GM18873 (cell line): ENCODE results near the gene THSD7A.

ENCODE experiments used
- ATAC-seq: cut with Tn5 transposase; IDR thresholded peaks from one replicate; pipeline ENCODE4 v1.9.1; 2021; ENCODE audit warnings: mild to moderate bottlenecking, moderate library complexity, moderate number of reproducible peaks; ENCODE audit not compliant: unreplicated experiment, low FRiP score

Gene THSD7A

DNA sequence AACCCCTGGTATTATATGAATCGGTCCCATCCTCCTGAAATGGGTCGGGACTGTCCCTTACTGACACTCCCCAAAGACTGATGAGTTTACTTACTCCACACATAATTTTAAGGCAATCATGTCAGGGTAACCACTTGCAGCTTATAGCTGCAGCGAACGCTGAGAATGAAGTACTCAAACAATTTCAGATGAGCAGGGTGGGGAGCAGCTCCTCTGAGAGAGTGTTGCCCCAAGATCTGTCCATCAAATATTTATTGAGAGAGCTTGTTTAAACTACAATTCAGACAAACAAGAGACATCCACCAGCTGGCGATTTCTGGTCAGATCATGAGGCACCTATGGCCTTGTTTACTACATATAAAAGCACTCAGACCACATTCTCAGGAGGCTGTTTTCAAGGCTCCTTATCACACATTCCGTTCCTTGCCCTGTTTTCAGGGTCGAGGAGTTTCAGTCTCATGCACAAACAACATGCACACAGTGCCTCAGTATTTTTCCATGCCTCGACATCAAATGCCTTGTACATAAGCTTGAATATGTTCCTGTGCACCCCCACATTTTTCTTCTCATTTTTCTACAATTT is 80.1 kb downstream of the THSD7A start:
- no peak for ATAC-seq

DNA sequence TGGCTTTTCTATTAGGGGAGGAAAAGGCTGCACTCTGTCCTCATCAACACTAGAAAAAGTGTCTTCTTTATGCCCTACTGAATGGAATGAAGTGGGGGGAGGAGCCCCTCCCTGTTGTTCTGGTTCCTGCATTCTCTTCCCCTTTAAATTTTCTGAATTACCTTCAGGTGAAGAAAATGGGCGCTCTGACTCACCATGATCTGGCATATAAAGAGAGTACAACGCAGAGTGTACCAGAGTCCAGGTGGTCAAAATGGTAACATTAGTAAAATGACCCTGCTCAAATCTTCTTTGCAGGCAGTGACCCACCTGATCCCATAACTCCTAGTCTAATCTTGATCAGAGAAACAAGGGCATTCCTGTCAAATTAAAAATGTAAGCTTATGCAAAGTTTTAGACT is 80.7 kb downstream of the THSD7A start:
- ATAC-seq, result no peak

DNA sequence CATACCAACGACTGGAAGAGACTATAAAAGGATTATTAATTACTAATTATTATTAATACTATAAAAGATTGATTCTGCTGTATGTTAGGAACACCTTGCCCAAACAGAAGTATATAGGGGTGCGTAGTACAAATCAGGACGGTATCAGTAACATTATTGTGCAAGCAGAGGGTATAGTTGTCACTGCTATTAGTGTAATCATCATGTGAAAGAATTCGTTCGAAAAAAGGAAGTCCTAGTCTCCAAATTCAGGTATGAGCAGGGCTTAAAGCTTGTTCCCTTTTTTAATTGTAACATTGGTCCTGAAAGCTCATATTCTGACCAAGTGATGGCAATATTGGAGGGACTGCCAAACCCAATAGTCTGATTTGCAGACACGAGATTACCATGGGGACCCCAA is 81.8 kb downstream of the THSD7A start:
- no peak for ATAC-seq

DNA sequence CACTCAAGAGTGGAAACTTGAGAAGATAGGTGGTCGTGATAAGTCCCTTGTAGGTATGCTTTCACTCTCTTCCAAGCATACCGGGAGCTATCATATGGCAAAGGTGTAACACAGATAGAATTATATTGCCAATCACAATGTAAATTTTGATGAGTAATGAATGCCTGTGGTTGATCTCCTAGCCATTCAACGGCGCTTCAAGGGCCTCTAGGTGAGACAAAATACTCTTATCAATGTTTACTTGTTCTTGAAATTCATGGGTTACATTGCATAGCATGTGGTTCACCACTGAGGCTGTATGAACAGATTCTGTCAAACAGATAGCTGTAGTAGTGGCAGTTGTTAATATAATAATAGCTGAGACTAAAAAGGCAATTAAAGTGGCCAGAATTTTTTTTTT is 82.4 kb downstream of the THSD7A start:
- no peak for ATAC-seq

GRCh38 chr7:11748884-11749283 is 83.1 kb downstream of the THSD7A start:
- ATAC-seq, result no peak

GRCh38 chr7:11747715-11748485 is 84.1 kb downstream of the THSD7A start:
- ATAC-seq, result no peak

DNA sequence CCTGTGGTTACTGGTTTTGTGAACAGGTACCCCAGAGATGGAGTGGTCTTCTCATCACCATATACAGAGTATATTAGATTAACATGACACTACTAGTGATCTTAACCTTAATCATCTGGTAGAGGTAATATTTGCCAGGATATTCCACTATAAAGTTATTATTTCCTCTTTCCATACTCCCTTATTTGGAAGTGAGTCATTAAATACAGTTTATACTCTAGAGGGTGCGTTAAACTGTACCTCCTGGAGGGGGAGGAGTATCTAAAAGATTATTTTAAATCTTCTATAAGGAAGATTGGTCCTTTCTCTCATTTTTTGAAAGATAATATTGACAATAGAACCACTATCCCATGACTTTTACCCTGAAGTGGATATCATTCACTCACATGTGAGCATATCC is 85.4 kb downstream of the THSD7A start:
- no peak for ATAC-seq

DNA sequence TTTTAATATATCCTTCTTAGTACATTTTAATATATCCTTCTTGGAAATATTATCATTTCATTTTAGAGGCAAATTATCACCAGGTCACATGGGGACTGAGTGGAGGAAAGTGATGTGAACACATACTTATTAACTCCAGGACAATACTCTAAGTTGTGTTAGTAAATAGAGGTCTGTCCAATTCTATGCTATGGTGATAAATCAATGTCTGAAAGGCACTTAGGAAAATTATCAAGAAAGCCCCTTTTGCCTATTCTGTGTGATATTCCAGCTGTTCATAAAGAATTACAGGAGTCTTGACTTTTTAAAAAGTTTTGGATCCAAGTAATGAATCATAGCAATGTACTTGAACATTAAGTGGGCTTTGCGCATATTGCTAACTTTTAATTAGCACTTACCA is 88.5 kb downstream of the THSD7A start:
- ATAC-seq, result no peak

GRCh38 chr7:11743016-11743415 is 89.0 kb downstream of the THSD7A start:
- ATAC-seq, result no peak

- no peak for ATAC-seq
These were observed 89.5 kb downstream of the THSD7A start for GRCh38 chr7:11742496-11742895.

- ATAC-seq, result no peak
These were observed 94.3 kb downstream of the THSD7A start for GRCh38 chr7:11737723-11738122.

DNA sequence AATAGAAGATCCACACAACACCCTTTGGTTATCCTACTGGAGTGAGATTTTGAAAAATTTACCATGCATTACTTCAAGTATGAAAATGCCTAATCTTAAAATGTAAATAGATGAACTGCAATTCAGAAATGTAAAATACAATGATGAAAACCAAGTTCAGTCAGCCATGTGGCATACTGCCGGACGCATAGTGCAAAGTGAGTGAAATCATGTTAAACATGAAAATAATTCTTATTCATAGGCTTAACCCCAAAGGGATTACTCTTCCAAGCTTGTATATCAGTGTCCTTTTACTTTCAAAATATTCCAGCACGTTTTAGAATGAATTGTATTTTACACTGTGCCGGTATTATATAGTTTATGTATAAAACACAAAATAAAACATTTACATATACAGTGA is 99.8 kb downstream of the THSD7A start:
- no peak for ATAC-seq

DNA sequence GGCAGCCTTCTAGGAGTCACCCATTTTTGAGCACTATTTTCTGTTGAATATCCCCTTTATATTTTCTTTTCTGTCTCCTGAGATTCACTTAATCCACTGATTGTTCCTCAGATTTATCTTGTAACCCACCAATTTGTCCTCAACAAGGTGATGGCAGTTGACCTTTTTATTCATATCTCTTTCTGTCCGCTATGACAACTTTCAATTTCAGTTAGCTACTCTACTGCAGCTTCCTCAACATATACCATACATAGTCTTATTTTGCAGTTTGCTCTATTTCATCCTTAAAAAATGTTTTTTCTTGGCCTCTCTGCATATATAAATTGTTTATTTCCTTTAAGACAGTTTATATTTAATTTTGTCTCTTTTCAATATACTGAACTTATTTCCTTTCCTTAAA is 101.3 kb downstream of the THSD7A start:
- ATAC-seq, result no peak

GRCh38 chr7:11727864-11728263 is 104.1 kb downstream of the THSD7A start:
- no peak for ATAC-seq

DNA sequence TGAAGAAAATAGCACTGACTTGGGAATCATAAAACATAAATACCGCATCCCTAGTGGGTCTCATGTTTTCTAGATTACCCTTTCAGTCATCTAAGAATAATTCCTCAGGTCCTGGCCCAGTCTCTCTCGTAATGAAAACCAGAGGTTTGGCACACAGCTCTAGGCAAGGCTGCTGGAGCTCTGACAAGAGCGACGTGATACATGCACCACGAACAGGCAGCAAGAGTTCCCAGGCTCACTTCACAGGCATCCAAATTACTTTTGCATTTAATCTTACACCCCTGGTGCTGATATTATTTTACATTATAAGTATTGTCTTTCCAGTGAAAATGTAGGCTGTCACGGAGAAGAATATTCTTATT is 105.2 kb downstream of the THSD7A start:
- no peak for ATAC-seq

DNA sequence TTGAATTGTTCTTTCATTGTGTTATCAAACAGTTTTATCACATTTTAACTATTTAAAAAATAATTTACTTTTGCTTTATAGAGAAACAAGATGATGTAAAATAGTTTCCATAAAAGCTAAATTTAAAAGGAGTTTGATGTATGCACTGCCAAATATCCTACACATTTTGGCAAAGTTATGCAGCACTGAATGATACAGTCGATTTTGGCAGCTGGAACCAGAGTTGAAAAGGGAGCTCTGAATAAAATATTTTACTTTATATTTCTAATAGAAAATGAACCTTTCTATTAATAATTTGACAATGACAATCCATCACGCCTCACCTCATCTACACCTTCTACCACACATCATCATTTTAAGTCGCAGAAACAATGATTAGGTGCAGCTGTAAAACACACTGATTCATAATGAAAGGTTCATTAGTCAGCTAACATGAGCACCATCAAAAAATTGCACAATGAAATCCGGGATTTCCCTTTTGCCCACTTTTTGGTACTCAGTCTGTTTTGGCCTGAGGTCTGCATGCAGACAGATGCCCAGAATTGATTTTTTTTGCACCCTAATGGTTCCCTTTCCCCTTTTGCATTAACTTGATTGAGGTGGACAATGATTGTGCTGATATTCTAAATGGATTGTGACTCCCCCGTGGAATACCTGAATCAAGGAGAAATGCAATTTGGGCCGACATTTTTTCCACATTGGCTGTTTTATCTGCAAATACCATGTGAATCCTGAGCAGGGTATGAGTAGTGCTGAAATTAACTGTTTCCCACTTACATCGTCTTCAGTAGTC is 105.8 kb downstream of the THSD7A start:
- no peak for ATAC-seq

- no peak for ATAC-seq
These were observed 115.8 kb downstream of the THSD7A start for GRCh38 chr7:11716185-11716584.

GRCh38 chr7:11714676-11715075 is 117.3 kb downstream of the THSD7A start:
- ATAC-seq, result no peak

- ATAC-seq, result no peak
These were observed 117.8 kb downstream of the THSD7A start for GRCh38 chr7:11714205-11714604.

DNA sequence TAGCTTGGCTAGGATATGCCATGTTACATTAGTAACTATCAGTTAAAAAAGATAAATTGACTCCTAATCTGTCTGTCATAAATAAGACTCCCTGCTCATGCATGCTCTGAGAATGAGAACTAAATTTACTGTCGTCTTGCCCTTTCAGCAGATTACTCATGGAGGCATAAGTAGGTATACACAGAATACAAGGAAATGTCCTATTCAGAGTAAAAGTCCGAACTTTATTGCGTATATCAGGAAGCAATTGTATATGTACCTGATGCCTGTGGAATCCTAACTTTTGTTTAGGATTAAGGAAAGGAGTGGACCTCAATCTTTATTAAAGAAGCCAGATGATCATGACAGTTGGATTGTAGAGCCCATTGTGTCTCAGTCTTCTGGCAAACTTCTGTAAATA is 118.6 kb downstream of the THSD7A start:
- no peak for ATAC-seq

- no peak for ATAC-seq
These were observed 121.6 kb downstream of the THSD7A start for GRCh38 chr7:11710377-11710776.

- no peak for ATAC-seq
These were observed 122.8 kb downstream of the THSD7A start for GRCh38 chr7:11709196-11709595.
